ENCODE data around the gene SNX19.

GRCh38 chr11:130871616-130872015, 44.7 kb downstream of the SNX19 start:
- TF ChIP-seq CTCF (IDR thresholded peaks at IDR 0.05; ENCODE audit: low read length) (no peak), EZH2 (IDR thresholded peaks at IDR 0.05; ENCODE audit: borderline replicate concordance, low read length) (no peak)

Data from OCI-LY1 (cell line).